HCT116 (cell line): ENCODE data around the gene OSBPL10. TPM values are rescaled to one million over a fixed set of nuclear protein-coding genes. Genes with fewer than 3 reads are reported as not detected.

Experiments used
- ATAC-seq: fragments of 200-7000 bp; cut with Tn5 transposase; 2 replicates; pipeline ENCODE4 v1.9.1; 2020; ENCODE audit warnings: mild to moderate bottlenecking, moderate library complexity
- BruUV-seq: library from RNA; stranded (reverse); fragments of 400-500 nt; replicated peaks from 2 replicates; lab custom pipeline; 2021; lab: Mats Ljungman, UMichigan
- CTCF ChIA-PET: fragments of 300-600 bp; sonication (Branson Sonifier 250); formaldehyde crosslinking; loops from one replicate; lab custom pipeline; 2021; ENCODE audit warnings: antibody characterized with exemption; lab: Charles Lee
- POLR2A ChIA-PET: fragments of 300-600, 350-600 bp; sonication (Branson Sonifier 250); formaldehyde crosslinking; loops from one replicate; lab custom pipeline; 2021; ENCODE audit warnings: antibody characterized with exemption; lab: Charles Lee
- RAD21 ChIA-PET, 2 experiments: fragments of 300-600 bp; sonication (Branson Sonifier 250); formaldehyde crosslinking; loops; one replicate each; lab custom pipeline; 2023; ENCODE audit warnings: low total read pairs in 2 of 2; ENCODE audit not compliant: uncharacterized antibody in 2 of 2, unreplicated experiment in 2 of 2, low non-redundant PET in 1 of 2; lab: Charles Lee
- DNase-seq: peaks from one replicate; pipeline ENCODE4 v3.0.0-alpha.2; 2010; ENCODE audit warnings: low read depth, low spot score
- H2AFZ ChIP-seq: fragments of 200-600 bp; shearing (Covaris generic), sonication (generic); 2 replicates; pipeline ENCODE4 v1.6.1; 2017; ENCODE audit warnings: low read depth, mixed run types, mixed read lengths, antibody characterized with exemption, low read length; ENCODE audit not compliant: poor library complexity, severe bottlenecking
- H3K27ac ChIP-seq: 2 replicates; pipeline ENCODE4 v1.5.1; 2012; ENCODE audit warnings: low read depth, low read length
- H3K27me3 ChIP-seq: fragments of 200-600 bp; sonication (generic); 2 replicates; pipeline ENCODE4 v1.6.1; 2016; ENCODE audit warnings: mixed run types, low read length, mixed read lengths; ENCODE audit not compliant: insufficient read depth
- H3K36me3 ChIP-seq, 2 experiments: fragments of 200-500 bp in 1 of 2; fragments of 200-600 bp in 1 of 2; sonication (Bioruptor generic) in 1 of 2; sonication (generic) in 1 of 2; 2 replicates each; pipeline versions ENCODE4 v1.5.1 to v1.6.1; 2014 to 2016; ENCODE audit warnings: low read length in 2 of 2, inconsistent platforms in 1 of 2, mixed read lengths in 1 of 2, mixed run types in 1 of 2; ENCODE audit not compliant: insufficient read depth in 2 of 2, control insufficient read depth in 1 of 2
- H3K4me1 ChIP-seq, 2 experiments: fragments of 200-600 bp in 1 of 2; sonication (generic) in 1 of 2; 2 replicates each; pipeline versions ENCODE4 v1.5.1 to v1.6.1; 2012 to 2017; ENCODE audit warnings: low read length in 2 of 2, inconsistent platforms in 1 of 2, mild to moderate bottlenecking in 1 of 2, mixed read lengths in 1 of 2, mixed run types in 1 of 2, moderate library complexity in 1 of 2; ENCODE audit not compliant: insufficient read depth in 2 of 2, control insufficient read depth in 1 of 2
- H3K4me2 ChIP-seq: fragments of 200-600 bp; sonication (generic); 2 replicates; pipeline ENCODE4 v1.6.1; 2017; ENCODE audit warnings: mixed run types, low read length, mixed read lengths
- H3K4me3 ChIP-seq, 2 experiments: fragments of 200-600 bp in 1 of 2; sonication (generic) in 1 of 2; replicated peaks in 1 of 2; 2 replicates each; pipeline ENCODE4 v1.5.1; 2011 to 2016; ENCODE audit warnings: low read length in 2 of 2, control low read depth in 1 of 2, low read depth in 1 of 2, mild to moderate bottlenecking in 1 of 2, mixed read lengths in 1 of 2, mixed run types in 1 of 2
- H3K79me2 ChIP-seq: fragments of 200-600 bp; sonication (generic); 2 replicates; pipeline ENCODE4 v1.6.1; 2017; ENCODE audit warnings: mild to moderate bottlenecking, mixed run types, low read length, moderate library complexity, mixed read lengths; ENCODE audit not compliant: insufficient read depth
- H3K9ac ChIP-seq: fragments of 200-600 bp; sonication (generic); 2 replicates; pipeline ENCODE4 v1.6.1; 2016; ENCODE audit warnings: low read length, mixed read lengths
- H3K9me2 ChIP-seq: fragments of 200-600 bp; sonication (generic), shearing (Covaris generic); 2 replicates; pipeline ENCODE4 v1.6.1; 2017; ENCODE audit warnings: mixed run types, mild to moderate bottlenecking, moderate library complexity; ENCODE audit not compliant: insufficient read depth
- H3K9me3 ChIP-seq, 2 experiments: fragments of 200-500 bp in 1 of 2; fragments of 200-600 bp in 1 of 2; sonication (Bioruptor generic) in 1 of 2; sonication (generic) in 1 of 2; 2 replicates each; pipeline ENCODE4 v1.6.1; 2014 to 2017; ENCODE audit warnings: low read length in 2 of 2, mixed read lengths in 2 of 2, inconsistent platforms in 1 of 2, low read depth in 1 of 2, mild to moderate bottlenecking in 1 of 2, mixed run types in 1 of 2, moderate library complexity in 1 of 2; ENCODE audit not compliant: control insufficient read depth in 1 of 2, insufficient read depth in 1 of 2
- H4K20me1 ChIP-seq: fragments of 200-600 bp; sonication (generic), shearing (Covaris generic); 2 replicates; pipeline ENCODE4 v1.6.1; 2017; ENCODE audit warnings: mixed run types, mild to moderate bottlenecking, moderate library complexity; ENCODE audit not compliant: insufficient read depth
- CBX3 ChIP-seq: IDR thresholded peaks from 2 replicates; pipeline ENCODE4 v1.6.1; 2012; ENCODE audit warnings: low read depth
- ELF1 ChIP-seq: IDR thresholded peaks from 2 replicates; pipeline ENCODE4 v1.6.1; 2012; ENCODE audit warnings: low read depth, borderline replicate concordance
- EZH2 ChIP-seq: fragments of 200-600 bp; sonication (generic); IDR thresholded peaks from 2 replicates; pipeline ENCODE4 v1.6.1; 2017; ENCODE audit warnings: antibody characterized with exemption, mixed run types
- EZH2phosphoT487 ChIP-seq: fragments of 200-600 bp; IDR thresholded peaks from 2 replicates; pipeline ENCODE4 v1.6.1; 2018; ENCODE audit warnings: antibody characterized with exemption, borderline replicate concordance
- FOSL1 ChIP-seq: IDR thresholded peaks from 2 replicates; pipeline ENCODE4 v1.6.1; 2012; ENCODE audit warnings: low read depth
- POLR2A ChIP-seq: IDR thresholded peaks from 2 replicates; pipeline ENCODE4 v1.7.0; 2011; ENCODE audit warnings: borderline replicate concordance; ENCODE audit not compliant: insufficient read depth, insufficient read length; ENCODE audit errors: extremely low read depth
- RAD21 ChIP-seq: IDR thresholded peaks from 2 replicates; pipeline ENCODE4 v1.6.1; 2012; ENCODE audit warnings: low read depth, mild to moderate bottlenecking
- TCF7L2 ChIP-seq: IDR thresholded peaks from 2 replicates; pipeline ENCODE4 v1.7.0; 2011; ENCODE audit warnings: borderline replicate concordance, inconsistent platforms; ENCODE audit not compliant: insufficient read depth, insufficient read length; ENCODE audit errors: extremely low read depth
- ZFX ChIP-seq: fragments of 450-650 bp; IDR thresholded peaks from 2 replicates; pipeline ENCODE4 v1.6.1; 2017
- ZNF274 ChIP-seq: fragments of 200-500 bp; sonication (Bioruptor generic); IDR thresholded peaks from 2 replicates; pipeline ENCODE4 v1.6.1; 2014; ENCODE audit warnings: mild to moderate bottlenecking, low read depth, low read length, inconsistent platforms
- intact Hi-C: fragments of 100-400 bp; cut with micrococcal nuclease; formaldehyde crosslinking; loops from 2 replicates; pipeline ENCODE4 v1.10.0; 2022
- total RNA-seq: library from RNA; stranded (reverse); gene quantifications from one replicate; pipeline ENCODE4 v1.2.1, GENCODE V29; 2021; ENCODE audit not compliant: unreplicated experiment
- TF ChIP-seq, protein P1 (sequence below): IDR thresholded peaks from 2 replicates; pipeline ENCODE4 v1.6.1; 2012
- TF ChIP-seq, protein P2 (sequence below): IDR thresholded peaks from 2 replicates; pipeline ENCODE4 v1.6.1; 2012

Gene OSBPL10
- total RNA-seq, 1 experiment from 2014 or later, result 25.8 TPM

DNA sequence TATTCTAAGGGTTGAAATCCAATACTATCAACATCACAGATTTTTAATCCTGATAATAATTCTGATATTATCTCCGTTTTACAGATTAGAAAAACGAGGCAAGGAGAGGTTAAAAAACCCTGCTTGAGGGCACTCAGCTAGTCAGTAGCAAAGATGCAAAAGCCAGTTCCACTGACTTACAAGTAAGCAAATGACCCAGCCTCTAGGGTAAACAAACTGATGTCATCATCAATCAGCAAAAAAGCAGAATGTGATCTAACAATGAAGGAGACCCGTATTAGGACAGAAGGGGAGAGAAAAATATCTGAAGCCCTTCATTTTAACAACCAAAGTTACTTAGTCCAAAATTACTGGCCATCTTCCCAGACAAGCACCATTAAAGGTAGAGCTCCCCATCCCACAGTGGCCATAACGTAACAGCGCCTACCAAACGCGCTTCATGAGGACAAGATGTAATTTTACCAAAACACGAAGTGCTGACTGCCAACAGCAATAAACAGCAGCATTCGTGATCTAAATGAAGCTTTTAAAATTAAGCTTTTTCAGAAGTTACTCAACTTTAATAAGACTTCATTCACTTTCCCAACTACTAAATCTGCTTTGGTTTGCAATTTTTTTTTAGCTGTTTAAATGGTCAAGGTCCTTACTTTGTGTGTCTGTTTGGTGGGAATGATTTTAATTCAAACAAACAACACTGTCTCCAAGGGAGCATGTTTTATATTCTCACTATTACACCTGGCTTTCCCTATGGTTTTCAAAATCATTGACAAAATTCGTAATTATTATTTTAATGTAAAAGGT, 176.6 kb downstream of the OSBPL10 start (continued):
- no peak for TF ChIP-seq FOSL1
- TF ChIP-seq ELF1, result no peak
- TF ChIP-seq, protein P1, sequence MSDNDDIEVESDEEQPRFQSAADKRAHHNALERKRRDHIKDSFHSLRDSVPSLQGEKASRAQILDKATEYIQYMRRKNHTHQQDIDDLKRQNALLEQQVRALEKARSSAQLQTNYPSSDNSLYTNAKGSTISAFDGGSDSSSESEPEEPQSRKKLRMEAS, result no peak

DNA sequence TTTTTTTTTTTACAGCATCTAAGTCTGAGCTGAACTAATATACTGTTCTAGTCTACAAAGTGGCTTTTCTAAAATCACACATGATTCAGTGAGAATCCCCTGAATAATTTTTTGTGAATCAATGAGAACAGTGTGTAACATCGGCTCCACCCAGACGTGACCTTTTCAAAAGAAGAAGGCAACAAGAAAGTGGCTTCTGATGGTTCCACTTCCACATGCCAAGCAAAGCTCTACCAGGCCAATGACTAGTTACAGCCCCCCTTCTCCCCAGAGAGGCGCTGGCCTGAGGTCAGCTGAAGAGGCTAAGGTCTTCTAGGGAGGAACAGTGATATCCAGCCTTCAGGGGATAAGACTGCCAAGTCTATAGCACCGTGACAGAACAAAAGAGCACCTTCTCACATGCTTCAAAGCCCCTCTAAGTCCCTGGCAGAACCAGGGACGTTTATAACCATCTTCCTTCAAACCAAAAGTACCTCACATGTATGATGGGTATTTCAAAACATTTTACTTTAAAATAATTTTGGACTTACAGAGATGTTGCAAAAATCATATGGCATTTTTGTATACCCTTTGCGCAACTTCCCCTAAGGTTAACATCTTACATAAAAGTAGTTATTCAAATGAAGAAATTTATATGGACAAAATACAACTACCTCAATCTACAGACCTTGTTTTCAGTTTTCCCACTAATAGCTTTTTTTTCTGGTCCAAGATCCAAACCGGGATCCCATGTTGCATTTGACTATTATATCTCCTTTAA, 177.9 kb downstream of the OSBPL10 start:
- H3K36me3 ChIP-seq, result no peaks in the 10 kb centered on the region
- ChIA-PET RAD21 (no interaction called here), POLR2A (no interaction called here), CTCF (no interaction called here)
- H3K9me3 ChIP-seq, result no peaks in the 10 kb centered on the region
- no peak for DNase-seq
- ATAC-seq, result no peak
- no peaks in the 10 kb centered on the region for H3K27me3 ChIP-seq
- no peak overlapping the region for H2AFZ ChIP-seq
- no peaks in the 10 kb centered on the region for H3K79me2 ChIP-seq
- BruUV-seq, result no TSS peak
- TF ChIP-seq ZNF274 (no peak), EZH2phosphoT487 (no peak), CBX3 (no peak), TCF7L2 (no peak), ZFX (no peak), POLR2A (no peak), RAD21 (no peak), EZH2 (no peak)
- TF ChIP-seq, protein P2, sequence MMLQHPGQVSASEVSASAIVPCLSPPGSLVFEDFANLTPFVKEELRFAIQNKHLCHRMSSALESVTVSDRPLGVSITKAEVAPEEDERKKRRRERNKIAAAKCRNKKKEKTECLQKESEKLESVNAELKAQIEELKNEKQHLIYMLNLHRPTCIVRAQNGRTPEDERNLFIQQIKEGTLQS, result no peak
- H3K4me1 ChIP-seq, result peaks cover 0 to 16% of the 10 kb centered on the region in 2 experiments; a peak in 1 of 4 replicates
- intact Hi-C loops, result no loop called here
- no peaks in the 10 kb centered on the region for H3K9me2 ChIP-seq
- no peak overlapping the region for H3K9ac ChIP-seq
- no peak overlapping the region for H3K4me2 ChIP-seq
- H4K20me1 ChIP-seq, result no peaks in the 10 kb centered on the region
- H3K27ac ChIP-seq, result no peak overlapping the region
- H3K4me3 ChIP-seq, result no peak overlapping the region
